IMR-90 (cell line): ENCODE data around the gene TMA7. TPM values are rescaled to one million over a fixed set of nuclear protein-coding genes. Genes with fewer than 3 reads are reported as not detected.

Experiments
- ATAC-seq: fragments of 200-7000 bp; cut with Tn5 transposase; 2 replicates; pipeline ENCODE4 v1.9.1; 2020; ENCODE audit warnings: low read depth, mild to moderate bottlenecking, moderate library complexity
- BruUV-seq: library from RNA; stranded (reverse); fragments of 400-500 nt; replicated peaks from 2 replicates; lab custom pipeline; 2021; lab: Mats Ljungman, UMichigan
- CTCF ChIA-PET: fragments of 300-600 bp; formaldehyde crosslinking; extraction: SDS; loops from one replicate; lab custom pipeline; 2021; ENCODE audit warnings: antibody characterized with exemption; lab: Yijun Ruan, JAX
- POLR2A ChIA-PET: fragments of 300-600 bp; sonication (Branson Sonifier 250); formaldehyde crosslinking; loops from one replicate; lab custom pipeline; 2022; ENCODE audit warnings: antibody characterized with exemption; ENCODE audit not compliant: unreplicated experiment; lab: Charles Lee
- DNase-seq: peaks from one replicate; pipeline ENCODE4 v3.0.0; 2013
- H2AFZ ChIP-seq: replicated peaks from 2 replicates; pipeline ENCODE3; 2013; ENCODE audit warnings: low read length, mild to moderate bottlenecking; ENCODE audit not compliant: poor library complexity
- H2AK5ac ChIP-seq: 2 replicates; pipeline ENCODE4 v1.6.1; 2013; ENCODE audit warnings: low read depth, low read length, inconsistent platforms
- H2AK9ac ChIP-seq: replicated peaks from 2 replicates; pipeline ENCODE3; 2013; ENCODE audit warnings: mild to moderate bottlenecking, low read depth, low read length, moderate library complexity; ENCODE audit not compliant: poor library complexity
- H2BK120ac ChIP-seq: 2 replicates; pipeline ENCODE4 v1.6.1; 2013; ENCODE audit warnings: low read depth, low read length, inconsistent platforms
- H2BK15ac ChIP-seq: 3 replicates; pipeline ENCODE4 v1.6.1; 2013; ENCODE audit warnings: low read depth, low read length, inconsistent platforms
- H2BK20ac ChIP-seq: 2 replicates; pipeline ENCODE4 v1.6.1; 2013; ENCODE audit warnings: low read depth, mild to moderate bottlenecking, inconsistent platforms, low read length, moderate library complexity
- H2BK5ac ChIP-seq: 2 replicates; pipeline ENCODE4 v1.6.1; 2013; ENCODE audit warnings: mild to moderate bottlenecking, low read depth, low read length, inconsistent platforms; ENCODE audit not compliant: poor library complexity, severe bottlenecking
- H3K14ac ChIP-seq: replicated peaks from 2 replicates; pipeline ENCODE4 v1.6.1; 2013; ENCODE audit warnings: low read depth, low read length, inconsistent platforms
- H3K18ac ChIP-seq: 2 replicates; pipeline ENCODE4 v1.6.1; 2013; ENCODE audit warnings: low read depth, low read length, control low read depth
- H3K23ac ChIP-seq: 2 replicates; pipeline ENCODE4 v1.6.1; 2013; ENCODE audit warnings: low read depth, low read length, inconsistent platforms
- H3K27ac ChIP-seq: 2 replicates; pipeline ENCODE4 v1.5.1; 2013; ENCODE audit warnings: mild to moderate bottlenecking, control low read depth, low read length; ENCODE audit not compliant: insufficient read depth
- H3K27me3 ChIP-seq: 2 replicates; pipeline ENCODE4 v1.6.1; 2013; ENCODE audit warnings: low read length; ENCODE audit not compliant: control insufficient read depth, insufficient read depth
- H3K36me3 ChIP-seq: 2 replicates; pipeline ENCODE4 v1.6.1; 2013; ENCODE audit warnings: low read length, mixed read lengths; ENCODE audit not compliant: control insufficient read depth, insufficient read depth
- H3K4ac ChIP-seq: 2 replicates; pipeline ENCODE4 v1.6.1; 2013; ENCODE audit warnings: low read depth, low read length, inconsistent platforms
- H3K4me1 ChIP-seq: 2 replicates; pipeline ENCODE4 v1.6.1; 2013; ENCODE audit warnings: low read length, mixed read lengths; ENCODE audit not compliant: control insufficient read depth, insufficient read depth
- H3K4me2 ChIP-seq: 2 replicates; pipeline ENCODE4 v1.6.1; 2013; ENCODE audit warnings: low read depth, mild to moderate bottlenecking, control low read depth, low read length, moderate library complexity
- H3K4me3 ChIP-seq: 2 replicates; pipeline ENCODE4 v1.5.1; 2013; ENCODE audit warnings: low read depth, mild to moderate bottlenecking, control low read depth, low read length, moderate library complexity; ENCODE audit not compliant: insufficient read depth
- H3K56ac ChIP-seq: 2 replicates; pipeline ENCODE4 v1.6.1; 2013; ENCODE audit warnings: low read length, inconsistent platforms; ENCODE audit not compliant: insufficient read depth; ENCODE audit errors: extremely low read depth
- H3K79me1 ChIP-seq, 2 experiments: 2 replicates each; pipeline ENCODE4 v1.6.1; 2013; ENCODE audit warnings: low read length in 2 of 2, inconsistent platforms in 1 of 2, low read depth in 1 of 2
- H3K9ac ChIP-seq: 2 replicates; pipeline ENCODE4 v1.6.1; 2013; ENCODE audit warnings: low read depth, low read length, control low read depth
- H3K9me1 ChIP-seq: 2 replicates; pipeline ENCODE4 v1.6.1; 2013; ENCODE audit warnings: low read length, inconsistent platforms; ENCODE audit not compliant: insufficient read depth
- H3K9me3 ChIP-seq: 2 replicates; pipeline ENCODE4 v1.6.1; 2013; ENCODE audit warnings: low read length; ENCODE audit not compliant: control insufficient read depth, insufficient read depth
- H4K20me1 ChIP-seq: 2 replicates; pipeline ENCODE4 v1.6.1; 2013; ENCODE audit warnings: low read length, inconsistent platforms; ENCODE audit not compliant: insufficient read depth
- H4K5ac ChIP-seq: 2 replicates; pipeline ENCODE4 v1.6.1; 2013; ENCODE audit warnings: mild to moderate bottlenecking, low read depth, low read length, control low read depth
- H4K8ac ChIP-seq, 2 experiments: 2 replicates each; pipeline ENCODE4 v1.6.1; 2013; ENCODE audit warnings: low read depth in 2 of 2, low read length in 2 of 2, control low read depth in 1 of 2, inconsistent platforms in 1 of 2
- H4K91ac ChIP-seq: 2 replicates; pipeline ENCODE4 v1.6.1; 2013; ENCODE audit warnings: low read depth, low read length, inconsistent platforms; ENCODE audit not compliant: insufficient read depth
- CEBPB ChIP-seq: IDR thresholded peaks from 2 replicates; pipeline ENCODE4 v1.6.1; 2012; ENCODE audit warnings: low read depth, low read length, improper control_type of control experiment
- CHD1 ChIP-seq: IDR thresholded peaks from 2 replicates; pipeline ENCODE4 v1.6.1; 2012; ENCODE audit warnings: low read depth, low read length, improper control_type of control experiment
- MAZ ChIP-seq: IDR thresholded peaks from 2 replicates; pipeline ENCODE4 v1.6.1; 2012; ENCODE audit warnings: low read depth, mild to moderate bottlenecking, low read length, improper control_type of control experiment, moderate library complexity, borderline replicate concordance
- POLR2A ChIP-seq: IDR thresholded peaks from 2 replicates; pipeline ENCODE4 v1.6.1; 2012; ENCODE audit warnings: mild to moderate bottlenecking, low read depth, low read length
- RAD21 ChIP-seq: IDR thresholded peaks from 2 replicates; pipeline ENCODE4 v1.6.1; 2012; ENCODE audit warnings: low read length, improper control_type of control experiment
- RCOR1 ChIP-seq: IDR thresholded peaks from 2 replicates; pipeline ENCODE4 v1.6.1; 2012; ENCODE audit warnings: mild to moderate bottlenecking, low read length, improper control_type of control experiment; ENCODE audit not compliant: insufficient replicate concordance
- RFX5 ChIP-seq: IDR thresholded peaks from 2 replicates; pipeline ENCODE4 v1.8.0; 2012; ENCODE audit warnings: low read depth, mild to moderate bottlenecking, low read length, moderate library complexity
- WGBS, 2 experiments: methylation state at CpG; one replicate each; pipeline versions ENCODE4 v1.1.5 to v1.1.7; 2013; ENCODE audit warnings: missing lambda C conversion rate in 2 of 2; ENCODE audit not compliant: insufficient read length in 1 of 2; ENCODE audit errors: extremely low coverage in 2 of 2; 5-methylcytosine and 5-hydroxymethylcytosine counted together
- dilution Hi-C: fragments of 300-500 bp; cut with HindIII; formaldehyde crosslinking; loops from one replicate; pipeline ENCODE4 v1.14.3; 2018; ENCODE audit warnings: low sequenced_read_pairs; ENCODE audit not compliant: unreplicated experiment
- in situ Hi-C: fragments of 300-500 bp; cut with MboI; formaldehyde crosslinking; loops from 3 replicates; pipeline ENCODE4 v1.14.3; 2019; ENCODE audit warnings: low sequenced_read_pairs, inconsistent platforms, mixed read lengths
- intact Hi-C: fragments of 100-400 bp; cut with micrococcal nuclease; formaldehyde crosslinking; loops from 2 replicates; pipeline ENCODE4 v1.10.0; 2022
- polyA plus RNA-seq, 3 experiments: library from polyadenylated mRNA; depleted of rRNA; stranded (reverse); fragments of >200 nt; gene quantifications; 2 replicates each; pipeline ENCODE4 v1.2.3, GENCODE V29; 2012; ENCODE audit warnings: low replicate concordance in 1 of 3
- total RNA-seq: library from RNA; depleted of rRNA; stranded (reverse); fragments of >200 nt; gene quantifications from 2 replicates; pipeline ENCODE4 v1.2.3, GENCODE V29; 2012
- TF ChIP-seq, protein P1 (sequence below): fragments of 150-350 bp; IDR thresholded peaks from 2 replicates; pipeline ENCODE4 v1.6.1; 2016; ENCODE audit warnings: low read depth, mild to moderate bottlenecking, low read length, moderate library complexity, borderline replicate concordance

The TMA7 gene
- total and polyA plus RNA-seq, 2 of the 4 experiments (the other 2 are of a cell fraction) = 81.9 to 240 TPM

DNA sequence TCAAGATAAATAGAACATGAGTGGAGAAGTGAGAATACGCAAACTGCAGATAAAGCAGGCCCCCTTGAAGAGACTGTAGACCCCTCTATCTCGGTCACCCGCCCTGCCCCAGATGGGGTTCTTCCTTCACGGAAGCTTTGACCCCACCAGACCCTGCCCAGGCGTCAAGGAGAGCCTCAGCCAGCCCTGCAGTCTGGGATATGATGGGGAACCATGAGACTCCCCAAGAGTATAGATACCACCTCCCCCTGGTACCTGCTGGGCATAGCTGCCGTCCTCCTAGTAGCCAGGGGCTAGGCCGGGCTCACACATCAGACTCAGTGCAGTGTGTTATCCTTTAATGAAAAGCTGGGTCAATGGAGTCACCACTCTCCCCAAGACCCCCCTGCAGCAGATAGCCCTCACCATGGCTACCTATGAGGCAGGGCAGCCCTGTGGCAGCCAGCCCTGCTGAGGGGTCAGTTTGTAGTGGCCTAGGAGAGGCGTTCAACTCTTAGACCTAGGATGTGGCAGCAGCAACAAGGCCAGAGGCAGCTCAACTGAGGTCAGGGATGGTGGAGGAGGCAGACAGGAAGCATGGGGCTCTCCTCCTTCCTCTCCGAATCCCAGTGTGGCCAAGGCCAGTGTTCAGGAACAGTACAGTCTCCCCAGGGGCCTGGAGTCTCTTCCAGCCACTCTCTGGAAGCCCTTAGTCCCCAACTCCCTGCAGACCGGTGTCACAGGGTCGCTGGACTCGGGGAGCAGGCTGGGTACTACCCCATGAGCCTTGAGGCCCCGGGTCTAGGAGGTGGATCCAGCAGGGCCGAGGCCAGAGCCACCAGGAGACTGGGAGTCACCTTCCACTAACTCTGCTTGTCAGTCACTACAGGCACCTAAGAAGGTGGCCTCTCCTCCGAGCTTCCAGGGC, 36.3 kb upstream of the TMA7 start:
- Histone ChIP-seq H3K4ac (peak overlapping the region; percentile 91; the same call in 1 of the 2 replicates), H3K14ac (no peak overlapping the region), H2BK120ac (no peak overlapping the region), H3K27me3 (no peaks in the 10 kb centered on the region), H3K36me3 (peaks cover 39% of the 10 kb centered on the region; the same call in 1 of the 2 replicates), H2AFZ (no peak overlapping the region), H2AK5ac (no peak overlapping the region), H4K20me1 (no peaks in the 10 kb centered on the region), H3K27ac (no peak overlapping the region), H2BK15ac (no peak overlapping the region; the same call in 2 of the 3 replicates), H2AK9ac (no peak overlapping the region), H3K23ac (no peak overlapping the region), H3K4me2 (no peak overlapping the region), H3K9me3 (no peaks in the 10 kb centered on the region), H3K56ac (no peak overlapping the region), H3K9ac (no peak overlapping the region), H4K91ac (no peak overlapping the region; the same call in 1 of the 2 replicates), H3K79me1 (no peaks in the 10 kb centered on the region), H4K8ac (no peak overlapping the region), H2BK20ac (no peak overlapping the region; the same call in 1 of the 2 replicates), H3K4me1 (peaks cover 7% of the 10 kb centered on the region), H4K5ac (no peak overlapping the region), H3K4me3 (no peak overlapping the region), H2BK5ac (no peak overlapping the region), H3K9me1 (peaks cover 7% of the 10 kb centered on the region; the same call in 1 of the 2 replicates), H3K18ac (no peak overlapping the region)
- BruUV-seq = no TSS peak
- DNase-seq (no peak), ATAC-seq (no peak)
- CTCF ChIA-PET = no interaction called here
- TF ChIP-seq RAD21 (no peak), RFX5 (no peak), POLR2A (no peak), MAZ (no peak), CHD1 (no peak), RCOR1 (no peak), CEBPB (no peak)
- TF ChIP-seq, protein P1, sequence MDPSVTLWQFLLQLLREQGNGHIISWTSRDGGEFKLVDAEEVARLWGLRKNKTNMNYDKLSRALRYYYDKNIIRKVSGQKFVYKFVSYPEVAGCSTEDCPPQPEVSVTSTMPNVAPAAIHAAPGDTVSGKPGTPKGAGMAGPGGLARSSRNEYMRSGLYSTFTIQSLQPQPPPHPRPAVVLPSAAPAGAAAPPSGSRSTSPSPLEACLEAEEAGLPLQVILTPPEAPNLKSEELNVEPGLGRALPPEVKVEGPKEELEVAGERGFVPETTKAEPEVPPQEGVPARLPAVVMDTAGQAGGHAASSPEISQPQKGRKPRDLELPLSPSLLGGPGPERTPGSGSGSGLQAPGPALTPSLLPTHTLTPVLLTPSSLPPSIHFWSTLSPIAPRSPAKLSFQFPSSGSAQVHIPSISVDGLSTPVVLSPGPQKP = no peak
- intact Hi-C loops (no loop called here), dilution Hi-C loops (no loop called here), in situ Hi-C loops (loop anchor here (5.0 kb wide), 1 partner anchor 34 kb away; no protein-coding TSS in a partner anchor)
- 100% methylated on average over 2 of the region's 15 CpGs; no CpG with 5 or more reads in 1 of the 2 experiments for WGBS, 2 experiments
- POLR2A ChIA-PET = interaction anchor here (0.7 kb wide), 1 partner anchor 11 kb away, joined by 3 read pairs; no protein-coding TSS in a partner anchor
